IPS-20b (cell line): ENCODE measurements around the gene DOCK4.

Source experiments
- H3K27ac ChIP-seq: one replicate; pipeline ENCODE4 v1.5.1; 2013; ENCODE audit warnings: low read length
- H3K27me3 ChIP-seq: 2 replicates; pipeline ENCODE4 v1.6.1; 2013; ENCODE audit warnings: mild to moderate bottlenecking, low read length, inconsistent platforms; ENCODE audit not compliant: insufficient read depth
- H3K36me3 ChIP-seq: 2 replicates; pipeline ENCODE4 v1.6.1; 2013; ENCODE audit warnings: low read depth, mild to moderate bottlenecking, inconsistent platforms, low read length, moderate library complexity; ENCODE audit not compliant: insufficient read depth
- H3K4me1 ChIP-seq: 2 replicates; pipeline ENCODE4 v1.6.1; 2013; ENCODE audit warnings: mild to moderate bottlenecking, control low read depth, inconsistent platforms, low read length, moderate library complexity; ENCODE audit not compliant: insufficient read depth
- H3K4me3 ChIP-seq: 2 replicates; pipeline ENCODE4 v1.5.1; 2013; ENCODE audit warnings: mild to moderate bottlenecking, low read length, inconsistent platforms
- H3K9ac ChIP-seq: 2 replicates; pipeline ENCODE4 v1.6.1; 2013; ENCODE audit warnings: low read depth, mild to moderate bottlenecking, inconsistent platforms, low read length, moderate library complexity
- H3K9me3 ChIP-seq: 2 replicates; pipeline ENCODE4 v1.6.1; 2013; ENCODE audit warnings: mild to moderate bottlenecking, low read depth, low read length, inconsistent platforms; ENCODE audit not compliant: insufficient read depth

Gene DOCK4

GRCh38 chr7:111734954-111735660 lies 471.1 kb downstream of the DOCK4 start:
- Histone ChIP-seq H3K36me3 (peaks cover 12% of the 10 kb centered on the region; the same call in 1 of the 2 replicates), H3K4me3 (no peak overlapping the region), H3K4me1 (no peaks in the 10 kb centered on the region), H3K27ac (no peak overlapping the region), H3K9me3 (no peaks in the 10 kb centered on the region), H3K27me3 (no peaks in the 10 kb centered on the region), H3K9ac (no peak overlapping the region)

DNA sequence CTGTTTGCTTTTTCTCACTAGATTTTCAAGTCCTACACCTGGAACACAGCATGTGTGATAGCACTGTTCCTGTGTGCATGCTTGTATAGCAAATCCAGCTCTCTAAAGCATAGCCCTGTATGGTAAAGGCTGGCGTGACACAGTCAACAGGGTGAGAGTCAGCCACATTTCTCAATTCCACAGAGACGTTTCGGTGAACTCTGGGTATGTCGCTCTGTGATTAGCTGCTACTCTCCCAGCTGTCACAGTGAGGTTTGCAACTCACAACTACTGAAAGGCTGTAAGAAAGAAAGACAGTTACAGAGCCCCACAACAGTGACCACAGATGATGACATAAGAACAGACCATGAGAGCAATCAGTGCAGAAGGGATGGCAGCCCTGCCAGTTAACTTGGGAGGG lies 473.3 kb downstream of the DOCK4 start:
- H3K36me3 ChIP-seq = peaks cover 8% of the 10 kb centered on the region; the same call in 1 of the 2 replicates
- no peaks in the 10 kb centered on the region for H3K4me1 ChIP-seq
- no peaks in the 10 kb centered on the region for H3K9me3 ChIP-seq
- no peak overlapping the region for H3K27ac ChIP-seq
- H3K4me3 ChIP-seq = no peak overlapping the region
- H3K9ac ChIP-seq = no peak overlapping the region
- H3K27me3 ChIP-seq = no peaks in the 10 kb centered on the region

GRCh38 chr7:111730476-111731300 lies 475.5 kb downstream of the DOCK4 start:
- Histone ChIP-seq H3K4me3 (no peak overlapping the region), H3K4me1 (no peaks in the 10 kb centered on the region), H3K9me3 (no peaks in the 10 kb centered on the region)

DNA sequence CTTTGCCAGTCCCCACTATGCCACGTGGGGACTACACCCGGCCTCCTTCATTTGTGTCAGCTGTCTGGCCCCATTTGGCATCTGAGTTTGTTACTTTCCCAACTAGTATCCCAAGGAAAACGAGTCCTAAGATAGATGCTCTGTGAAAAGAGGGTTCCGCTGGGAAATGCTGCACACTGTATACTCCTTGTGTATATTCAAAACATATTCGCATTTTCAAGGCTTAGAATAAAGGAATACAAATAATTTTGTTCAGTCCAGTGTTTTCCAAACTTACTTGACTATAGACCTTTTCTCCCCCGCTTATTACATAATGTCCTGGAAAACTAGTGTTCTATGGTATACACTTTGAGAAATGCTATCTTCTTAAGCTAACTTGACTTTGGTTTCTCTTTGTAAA lies 476.1 kb downstream of the DOCK4 start:
- Histone ChIP-seq H3K9ac (no peak overlapping the region), H3K27me3 (no peaks in the 10 kb centered on the region), H3K4me1 (no peaks in the 10 kb centered on the region), H3K9me3 (no peaks in the 10 kb centered on the region), H3K27ac (no peak overlapping the region), H3K36me3 (peaks cover 8% of the 10 kb centered on the region; the same call in 1 of the 2 replicates), H3K4me3 (no peak overlapping the region)

More at GRCh38 chr7:111730476-111731300, 475.5 kb downstream of the DOCK4 start:
- Histone ChIP-seq H3K36me3 (peaks cover 8% of the 10 kb centered on the region; the same call in 1 of the 2 replicates), H3K27me3 (no peaks in the 10 kb centered on the region), H3K9ac (no peak overlapping the region), H3K27ac (no peak overlapping the region)

GRCh38 chr7:111729483-111729882 lies 476.7 kb downstream of the DOCK4 start:
- peaks cover 4% of the 10 kb centered on the region; the same call in 1 of the 2 replicates for H3K36me3 ChIP-seq
- H3K27me3 ChIP-seq = no peaks in the 10 kb centered on the region
- H3K27ac ChIP-seq = no peak overlapping the region
- no peaks in the 10 kb centered on the region for H3K4me1 ChIP-seq
- H3K9me3 ChIP-seq = no peaks in the 10 kb centered on the region
- H3K4me3 ChIP-seq = no peak overlapping the region
- no peak overlapping the region for H3K9ac ChIP-seq

- H3K36me3 ChIP-seq = no peaks in the 10 kb centered on the region
- no peaks in the 10 kb centered on the region for H3K4me1 ChIP-seq
- no peaks in the 10 kb centered on the region for H3K9me3 ChIP-seq
- H3K27ac ChIP-seq = no peak overlapping the region
- no peaks in the 10 kb centered on the region for H3K27me3 ChIP-seq
- no peak overlapping the region for H3K9ac ChIP-seq
- no peak overlapping the region for H3K4me3 ChIP-seq
These were observed 477.6 kb downstream of the DOCK4 start for GRCh38 chr7:111728635-111728995.

GRCh38 chr7:111727905-111728634 lies 478.1 kb downstream of the DOCK4 start:
- Histone ChIP-seq H3K9ac (no peak overlapping the region), H3K27me3 (no peaks in the 10 kb centered on the region), H3K36me3 (no peaks in the 10 kb centered on the region), H3K27ac (no peak overlapping the region), H3K4me3 (no peak overlapping the region), H3K4me1 (no peaks in the 10 kb centered on the region), H3K9me3 (no peaks in the 10 kb centered on the region)

DNA sequence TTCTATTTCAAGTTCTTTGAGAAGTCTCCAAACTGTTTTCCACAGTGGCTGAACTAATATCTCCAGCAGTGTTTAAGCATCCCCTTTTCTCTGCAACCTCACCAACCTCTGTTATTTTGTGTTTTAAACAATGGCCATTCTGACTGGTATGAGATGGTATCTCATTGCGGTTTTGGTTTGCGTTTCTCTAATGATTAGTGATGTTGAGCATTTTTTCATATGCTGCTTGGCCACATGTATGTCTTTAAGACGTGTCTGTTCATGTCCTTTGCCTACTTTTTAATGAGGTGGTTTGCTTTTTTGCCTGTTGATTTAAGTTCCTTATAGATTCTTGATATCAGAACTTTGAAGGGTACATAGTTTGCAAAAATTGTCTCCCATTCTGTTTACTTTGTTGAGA lies 487.3 kb downstream of the DOCK4 start:
- Histone ChIP-seq H3K27ac (no peak overlapping the region), H3K27me3 (no peaks in the 10 kb centered on the region), H3K9me3 (peaks cover 11% of the 10 kb centered on the region; the same call in 1 of the 2 replicates), H3K4me3 (no peak overlapping the region), H3K36me3 (no peaks in the 10 kb centered on the region), H3K9ac (no peak overlapping the region), H3K4me1 (no peaks in the 10 kb centered on the region)

GRCh38 chr7:111711426-111712065 lies 494.7 kb downstream of the DOCK4 start:
- Histone ChIP-seq H3K27ac (no peak overlapping the region), H3K36me3 (no peaks in the 10 kb centered on the region), H3K4me1 (no peaks in the 10 kb centered on the region), H3K9me3 (no peaks in the 10 kb centered on the region; the same call in 1 of the 2 replicates), H3K27me3 (no peaks in the 10 kb centered on the region), H3K4me3 (no peak overlapping the region), H3K9ac (no peak overlapping the region)

GRCh38 chr7:111710839-111711380 lies 495.3 kb downstream of the DOCK4 start:
- no peaks in the 10 kb centered on the region for H3K4me1 ChIP-seq
- no peak overlapping the region for H3K27ac ChIP-seq
- no peak overlapping the region for H3K4me3 ChIP-seq
- no peaks in the 10 kb centered on the region for H3K27me3 ChIP-seq
- peaks cover 5% of the 10 kb centered on the region; the same call in 1 of the 2 replicates for H3K9me3 ChIP-seq
- H3K36me3 ChIP-seq = no peaks in the 10 kb centered on the region
- no peak overlapping the region for H3K9ac ChIP-seq

DNA sequence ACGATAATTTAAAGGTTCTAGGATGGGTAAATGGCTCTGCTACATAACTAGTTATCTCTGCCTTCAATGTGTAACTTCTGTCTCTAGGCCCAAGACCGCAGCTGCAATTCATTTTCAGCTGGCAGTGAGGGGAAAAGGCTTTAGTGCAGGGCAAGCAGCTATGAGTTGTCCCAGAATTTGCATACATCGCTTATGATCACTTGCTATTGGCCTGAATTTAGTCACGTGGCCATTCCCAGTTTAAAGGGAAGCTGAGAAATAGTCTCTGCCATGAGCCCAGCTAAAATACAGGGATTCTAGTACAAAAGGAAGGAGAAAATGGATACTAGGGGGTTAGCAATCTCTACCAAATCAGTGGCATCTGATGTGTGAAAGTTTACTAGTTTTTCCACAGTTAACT lies 498.1 kb downstream of the DOCK4 start:
- Histone ChIP-seq H3K27ac (no peak overlapping the region), H3K9ac (no peak overlapping the region), H3K9me3 (peaks cover 8% of the 10 kb centered on the region; the same call in 1 of the 2 replicates), H3K4me1 (no peaks in the 10 kb centered on the region), H3K4me3 (no peak overlapping the region), H3K36me3 (no peaks in the 10 kb centered on the region), H3K27me3 (no peaks in the 10 kb centered on the region)
